GM18505 (cell line): ENCODE measurements around the gene EYA2.
"Not testable (repeated sequence)": the region's sequence is repeated elsewhere in the genome, so short reads cannot be mapped to it uniquely, and the experiment has no call there.

Experiments used
- ATAC-seq: cut with Tn5 transposase; IDR thresholded peaks from one replicate; pipeline ENCODE4 v1.9.1; 2021; ENCODE audit not compliant: unreplicated experiment
- POLR2A ChIP-seq: IDR thresholded peaks from 4 replicates; pipeline ENCODE4 v1.6.1; 2011; ENCODE audit warnings: borderline replicate concordance; ENCODE audit not compliant: insufficient read depth, insufficient read length; ENCODE audit errors: extremely low read depth

EYA2 gene

DNA sequence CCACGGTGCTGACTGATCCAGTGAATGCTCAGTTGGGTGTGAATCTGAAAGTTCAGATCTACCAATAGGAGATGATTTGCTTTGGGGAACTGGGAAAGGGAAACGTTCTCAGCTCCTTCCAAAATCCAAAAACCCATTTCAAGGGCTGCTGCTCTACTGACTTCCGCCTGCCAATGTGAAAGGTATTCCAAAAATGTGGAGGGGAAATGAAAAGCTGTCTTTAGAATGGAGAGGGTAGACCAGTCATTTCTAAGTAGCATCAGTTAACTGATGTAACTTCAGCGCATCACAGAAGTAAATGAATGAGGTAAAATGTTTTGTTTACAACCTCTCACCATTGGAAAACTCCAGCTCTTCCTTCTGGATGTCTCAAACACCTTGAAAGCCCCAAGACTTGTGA, 19.6 kb upstream of the EYA2 start:
- ATAC-seq = no peak

DNA sequence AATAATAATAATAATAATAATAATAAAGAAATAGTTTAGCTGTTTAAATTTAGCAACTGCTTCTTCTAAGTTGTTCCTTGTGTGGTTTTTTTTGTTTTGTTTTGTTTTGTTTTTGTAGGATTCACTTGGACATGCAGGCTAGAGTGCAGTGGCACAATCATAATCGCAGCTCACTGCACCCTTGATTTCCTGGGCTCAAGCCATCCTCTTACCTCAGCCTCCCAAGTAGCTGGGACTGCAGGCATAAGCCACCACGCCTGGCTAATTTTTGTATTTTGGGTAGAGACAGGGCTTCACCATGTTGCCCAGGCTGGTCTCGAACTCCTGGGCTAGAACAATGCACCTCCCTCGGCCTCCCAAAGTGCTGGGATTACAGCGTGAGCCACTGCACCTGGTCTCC, 15.3 kb upstream of the EYA2 start:
- no peak for TF ChIP-seq POLR2A
- no peak for ATAC-seq

More for the DNA sequence above, 19.6 kb upstream of the EYA2 start:
- no peak for TF ChIP-seq POLR2A

DNA sequence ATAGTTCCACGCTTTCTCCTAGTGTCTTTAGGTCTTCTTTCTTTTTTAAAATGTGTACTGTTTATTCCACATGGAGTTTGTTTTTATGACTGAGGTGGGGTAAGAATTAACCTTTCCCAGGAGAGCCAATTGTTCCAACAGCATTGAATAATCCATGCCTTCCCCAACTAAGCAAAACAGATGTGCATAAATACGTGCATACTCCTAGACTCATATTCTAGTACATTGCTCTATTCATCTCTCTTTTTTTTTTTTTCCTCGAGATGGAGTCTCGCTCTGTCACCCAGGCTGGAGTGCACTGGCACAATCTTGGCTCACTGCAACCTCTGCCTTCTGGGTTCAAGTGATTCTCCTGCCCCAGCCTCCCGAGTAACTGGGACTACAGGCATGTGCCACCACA, 14.7 kb upstream of the EYA2 start:
- ATAC-seq = not testable (repeated sequence)

DNA sequence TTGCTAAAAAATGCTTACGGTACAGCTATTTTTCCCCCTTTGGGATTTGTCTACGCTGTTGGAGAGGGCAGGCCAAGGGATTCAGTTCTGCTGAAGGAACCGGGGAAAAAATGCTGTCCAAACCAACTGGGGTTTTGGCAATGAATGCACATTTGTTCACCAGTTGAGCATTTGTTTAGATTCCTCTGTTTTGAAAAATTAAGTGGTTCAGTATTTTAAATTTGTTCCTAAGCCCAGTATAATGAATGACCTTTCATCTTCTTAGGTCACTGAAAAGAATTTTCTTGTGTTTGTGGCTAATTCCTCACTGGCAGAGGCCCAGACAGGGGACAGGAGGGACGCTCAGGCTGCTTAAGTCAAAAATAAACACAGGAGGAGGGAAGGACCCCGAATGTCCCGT, 10.8 kb upstream of the EYA2 start:
- TF ChIP-seq POLR2A = no peak
- ATAC-seq = no peak

DNA sequence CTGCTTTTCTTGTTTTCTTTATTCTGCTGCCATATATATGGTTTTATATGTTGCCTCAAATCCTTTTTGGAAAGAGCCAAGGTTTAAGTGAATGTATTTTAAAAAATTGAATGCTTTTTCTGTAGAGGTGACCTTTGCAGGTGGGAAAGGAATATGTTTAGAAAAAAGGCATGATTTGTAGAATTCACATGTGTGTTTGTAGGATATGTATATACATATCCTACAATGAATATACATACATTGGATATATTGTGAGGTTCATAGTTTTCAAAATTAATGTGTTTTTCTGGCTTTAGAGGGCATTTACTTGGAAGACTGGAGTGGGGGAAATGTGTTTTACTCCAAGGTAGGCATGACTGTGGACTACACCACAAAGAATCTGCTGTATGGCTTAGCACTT, 4.0 kb upstream of the EYA2 start:
- no peak for ATAC-seq
- no peak for TF ChIP-seq POLR2A

DNA sequence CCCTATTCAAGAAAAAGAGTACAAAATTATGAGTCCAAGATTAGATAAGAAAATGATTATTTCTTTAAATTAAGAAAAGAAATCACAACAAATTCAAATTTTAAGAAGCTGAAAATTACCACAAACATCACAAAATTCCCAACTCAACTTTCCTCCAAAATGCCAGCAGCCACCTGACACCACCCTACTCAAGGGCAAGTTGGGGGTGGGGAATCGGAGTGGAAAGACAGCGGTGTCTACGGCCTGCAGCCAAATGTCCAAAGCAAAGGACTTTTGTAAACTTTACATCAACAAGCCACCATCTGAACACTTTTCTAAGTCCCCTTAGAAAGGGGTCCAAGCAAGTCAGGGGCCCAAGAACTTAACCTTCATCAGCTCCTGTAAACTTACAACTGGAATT, 1.6 kb upstream of the EYA2 start:
- ATAC-seq = no peak
- TF ChIP-seq POLR2A = no peak

DNA sequence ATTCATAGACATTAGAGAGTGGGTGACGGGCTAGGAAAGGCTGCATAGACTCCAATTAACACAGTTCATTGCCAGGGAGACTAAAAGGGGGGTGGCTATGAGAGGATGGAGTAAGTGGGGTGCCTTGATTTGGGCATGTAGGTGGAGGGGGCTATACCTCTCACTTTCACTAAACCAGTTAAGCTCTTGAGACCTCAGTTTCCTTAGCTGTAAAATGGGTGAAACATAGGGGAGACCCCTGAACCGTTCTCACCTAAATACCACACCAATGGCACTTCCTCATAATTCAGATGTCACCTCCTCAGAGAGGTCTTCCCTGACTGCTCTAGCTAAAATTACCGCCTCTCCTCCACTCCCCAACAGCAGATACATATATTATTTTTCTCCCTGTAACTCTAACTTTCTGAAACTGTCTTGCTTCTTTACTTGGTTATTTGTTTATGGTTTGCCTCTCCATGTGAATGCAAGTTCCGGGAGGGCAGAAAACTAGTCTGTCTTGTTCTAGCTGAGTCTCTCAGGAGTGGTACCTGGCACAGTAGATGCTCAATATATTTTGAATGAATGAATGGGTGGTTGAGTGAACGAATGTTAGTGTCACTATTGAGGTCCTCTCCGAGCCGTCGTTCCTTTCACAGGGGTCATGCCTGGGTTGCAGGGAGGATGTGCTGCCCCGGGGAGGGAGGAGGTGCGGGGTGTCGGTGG, 615 bp upstream of the EYA2 start:
- no peak for ATAC-seq
- TF ChIP-seq POLR2A = no peak

DNA sequence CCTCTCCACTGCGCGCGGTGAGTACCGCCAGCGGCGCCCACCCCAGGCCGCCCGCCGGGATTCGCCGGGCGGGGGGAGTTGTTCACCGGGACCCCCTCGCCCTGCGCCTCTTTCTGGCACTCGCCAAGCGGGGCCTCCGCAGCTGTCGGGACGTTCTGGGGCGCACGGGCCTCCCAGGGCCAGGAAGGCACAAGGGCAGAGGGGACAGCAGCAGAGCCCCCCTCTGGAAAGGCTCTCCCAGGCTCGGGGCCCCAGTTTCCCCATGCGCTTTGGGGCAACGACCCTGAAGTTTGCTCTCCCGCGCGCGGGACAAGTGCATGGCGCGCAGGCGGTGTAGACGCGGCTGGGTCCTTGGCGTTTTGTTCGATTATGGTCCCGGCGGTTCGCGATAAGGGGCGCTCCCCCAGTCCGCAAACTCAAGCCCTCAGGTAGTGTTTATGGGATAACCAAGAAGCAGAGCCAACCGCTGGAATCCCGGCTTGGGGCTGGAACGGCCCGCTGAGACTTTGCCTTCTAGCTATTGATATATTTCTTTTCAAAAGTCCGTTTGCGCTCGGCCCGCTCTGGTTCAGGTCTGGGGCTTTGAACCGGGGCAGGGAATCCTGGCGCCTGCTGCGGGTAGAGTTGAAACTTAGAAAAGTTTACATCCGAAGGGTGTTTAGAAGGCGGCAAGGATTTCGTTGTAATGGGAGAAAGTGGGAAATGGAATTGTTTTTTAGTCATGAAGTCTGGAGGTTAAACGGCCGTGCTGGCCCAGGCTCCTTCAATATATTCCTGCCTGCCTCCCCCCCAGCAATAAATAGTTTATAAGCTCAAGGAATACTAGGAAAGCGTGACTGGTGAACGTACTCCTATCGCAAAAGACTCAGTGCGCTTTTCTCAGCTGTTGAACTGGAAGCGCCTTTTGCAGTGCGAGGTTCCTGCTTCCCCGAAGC, 595 bp downstream of the EYA2 start:
- no peak for ATAC-seq
- no peak for TF ChIP-seq POLR2A

DNA sequence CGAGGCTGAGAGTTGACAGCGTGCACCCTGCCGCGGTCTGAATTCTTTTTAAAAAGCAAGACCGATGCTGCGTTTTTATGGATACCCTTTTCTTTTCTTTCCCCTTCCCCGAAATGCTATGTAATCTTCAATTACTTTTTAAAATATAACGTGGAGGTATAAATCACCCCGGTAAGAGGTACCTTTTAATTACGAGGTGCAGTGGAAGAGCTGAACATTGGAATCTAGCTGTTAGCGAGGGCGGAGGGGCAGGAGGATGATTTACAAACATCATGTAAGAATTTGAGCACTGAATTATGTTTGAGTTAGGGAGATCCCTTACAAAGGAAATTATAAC, 1.2 kb downstream of the EYA2 start:
- TF ChIP-seq POLR2A = no peak
- ATAC-seq = no peak

DNA sequence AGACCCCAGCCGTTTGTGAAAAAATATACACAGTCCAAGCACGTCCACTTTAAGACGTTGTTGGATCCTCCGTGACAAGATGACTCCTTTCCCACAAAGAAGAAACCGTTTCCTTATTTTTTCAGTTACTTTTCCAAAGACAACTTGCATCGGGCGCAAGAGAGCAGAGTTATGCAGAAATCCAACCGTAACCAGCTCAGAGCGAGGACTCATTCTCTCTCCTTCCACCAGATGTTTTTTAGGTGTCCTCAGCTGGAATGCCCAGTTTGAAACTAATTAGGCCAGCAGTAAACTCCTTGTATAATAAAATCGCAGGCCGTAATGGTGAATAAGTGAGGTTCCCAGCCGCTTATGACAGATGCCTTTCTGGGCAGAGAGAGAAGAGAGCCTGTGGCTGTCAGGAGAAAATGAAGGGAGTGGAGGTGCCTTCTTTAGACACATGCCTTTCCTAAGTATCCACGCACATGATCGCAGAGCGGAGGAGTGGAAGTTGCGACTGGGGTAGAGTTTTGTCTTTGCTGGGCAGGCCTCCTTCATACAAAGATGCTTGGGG, 2.8 kb downstream of the EYA2 start:
- TF ChIP-seq POLR2A = no peak
- no peak for ATAC-seq

DNA sequence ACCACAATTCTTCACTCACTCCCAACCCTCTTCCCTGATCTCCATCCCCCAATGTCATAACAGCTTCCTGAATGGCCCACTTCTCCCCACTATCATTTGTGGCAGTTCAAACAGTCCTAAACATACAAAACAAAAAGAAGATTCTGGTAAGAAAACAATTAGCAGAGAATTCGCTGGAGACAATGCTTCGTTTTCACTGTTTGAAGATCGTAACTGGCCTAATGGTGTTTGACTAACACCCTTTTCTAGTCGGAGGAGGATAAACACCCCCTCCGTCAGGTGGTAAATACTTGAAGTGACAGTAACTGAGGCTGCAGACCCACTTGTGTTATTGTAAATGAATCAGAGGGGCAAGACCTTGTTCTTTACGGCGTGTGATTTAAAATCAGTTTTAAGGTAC, 3.8 kb downstream of the EYA2 start:
- no peak for TF ChIP-seq POLR2A
- ATAC-seq = no peak

DNA sequence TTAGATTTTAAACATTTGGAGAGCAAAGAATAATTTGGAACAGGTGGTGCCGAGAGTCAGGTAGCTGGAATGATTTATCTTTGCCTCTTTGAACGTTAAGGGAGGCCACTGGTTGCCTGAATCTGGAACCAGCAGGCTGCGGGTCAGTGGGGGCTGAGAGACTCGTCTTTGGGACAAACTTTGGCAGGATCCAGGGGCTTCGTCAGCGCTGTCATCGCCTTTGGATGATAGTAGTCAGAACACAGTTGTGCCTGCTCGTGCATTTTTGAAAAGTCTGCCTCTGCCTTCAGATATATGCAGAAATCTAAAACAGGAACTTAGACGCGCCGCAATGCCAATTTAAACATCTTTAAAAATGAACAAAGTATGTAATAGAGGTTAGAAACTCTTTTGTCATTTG, 5.0 kb downstream of the EYA2 start:
- no peak for ATAC-seq
- TF ChIP-seq POLR2A = no peak

DNA sequence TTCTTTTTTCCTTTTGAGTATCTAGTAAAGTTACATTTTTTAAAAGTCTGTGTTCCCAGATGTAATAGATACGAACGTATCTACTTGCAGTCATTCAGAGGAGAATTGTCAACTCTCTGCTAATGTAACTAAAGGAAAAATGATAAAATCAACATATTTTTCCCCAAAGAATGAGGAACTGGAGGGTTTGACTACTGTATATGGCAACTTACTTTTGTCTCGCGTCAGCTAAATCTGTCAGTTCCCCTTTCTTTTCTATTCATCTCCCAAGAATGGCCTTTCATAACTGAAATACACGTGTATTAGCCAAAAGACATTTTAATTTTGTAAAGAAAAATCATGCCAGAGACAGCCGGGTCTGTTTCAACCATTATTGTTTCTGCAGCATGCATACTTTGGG, 5.4 kb downstream of the EYA2 start:
- TF ChIP-seq POLR2A = no peak
- ATAC-seq = no peak

DNA sequence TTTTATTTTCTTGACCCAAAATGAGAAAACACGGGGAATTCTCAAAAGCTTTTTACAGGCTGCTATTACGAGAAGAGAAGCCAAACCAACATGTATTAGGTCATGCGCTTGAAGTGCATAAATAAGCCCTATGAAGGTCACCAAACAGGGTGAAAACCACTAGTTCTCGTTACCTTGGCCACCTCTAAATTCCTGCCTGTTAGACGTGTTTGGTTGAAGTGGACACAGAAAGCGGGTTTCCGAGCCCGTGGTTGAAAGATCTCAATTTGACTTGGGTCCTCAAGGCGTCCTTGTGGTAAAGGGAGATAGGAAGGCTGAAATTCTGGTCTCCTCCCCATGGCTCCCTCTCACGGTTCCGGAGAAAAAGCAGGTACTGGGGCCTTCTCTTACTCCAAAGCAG, 6.2 kb downstream of the EYA2 start:
- no peak for ATAC-seq
- TF ChIP-seq POLR2A = no peak
